Anterior cingulate cortex (tissue), 58 donors: ENCODE data around the gene TOMT.
A peak's percentile ranks its signal among the peaks of the same experiment; 100 is the strongest.

ENCODE experiments used
- DNase-seq, 58 donors: peaks; one replicate each; lab custom pipeline; 2025; lab: John Stamatoyannopoulos, UW

Gene TOMT

DNA sequence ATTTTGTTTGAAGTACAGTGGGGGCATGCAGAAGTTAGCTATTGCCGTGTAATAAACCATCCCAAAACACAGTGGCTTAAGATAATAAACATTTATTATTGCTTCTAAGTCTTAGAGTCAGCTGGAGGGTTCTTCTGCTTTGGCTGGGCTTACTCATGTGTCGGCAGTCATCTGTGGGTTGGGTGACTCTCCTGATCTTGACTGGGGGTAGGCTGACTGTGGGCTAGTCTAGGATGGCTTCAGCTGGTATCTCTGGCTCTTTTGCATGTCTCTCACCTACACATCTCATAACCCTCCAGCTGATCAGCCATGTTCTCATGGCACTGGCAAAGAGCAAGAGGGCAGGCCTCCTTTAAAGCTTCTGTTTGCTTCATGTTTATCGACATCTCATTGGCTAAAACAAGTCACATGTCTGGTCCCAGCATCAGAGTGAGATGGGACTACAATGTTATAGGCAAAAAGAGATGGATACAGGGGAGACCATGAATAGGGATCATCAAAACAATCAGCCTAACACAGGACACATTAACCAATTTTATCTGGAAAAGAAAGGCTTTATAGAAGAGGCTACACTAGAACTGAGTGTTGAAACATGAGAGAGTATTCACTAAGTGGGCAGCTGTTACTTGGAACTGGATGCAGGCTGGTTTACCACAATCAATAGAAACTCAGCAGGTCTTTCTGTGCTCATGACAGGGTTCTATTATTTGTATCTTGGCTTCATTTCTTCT lies 19.9 kb upstream of the TOMT start:
- peak in 21 of 58 donors; percentile 9 to 87 (median 38) for DNase-seq

DNA sequence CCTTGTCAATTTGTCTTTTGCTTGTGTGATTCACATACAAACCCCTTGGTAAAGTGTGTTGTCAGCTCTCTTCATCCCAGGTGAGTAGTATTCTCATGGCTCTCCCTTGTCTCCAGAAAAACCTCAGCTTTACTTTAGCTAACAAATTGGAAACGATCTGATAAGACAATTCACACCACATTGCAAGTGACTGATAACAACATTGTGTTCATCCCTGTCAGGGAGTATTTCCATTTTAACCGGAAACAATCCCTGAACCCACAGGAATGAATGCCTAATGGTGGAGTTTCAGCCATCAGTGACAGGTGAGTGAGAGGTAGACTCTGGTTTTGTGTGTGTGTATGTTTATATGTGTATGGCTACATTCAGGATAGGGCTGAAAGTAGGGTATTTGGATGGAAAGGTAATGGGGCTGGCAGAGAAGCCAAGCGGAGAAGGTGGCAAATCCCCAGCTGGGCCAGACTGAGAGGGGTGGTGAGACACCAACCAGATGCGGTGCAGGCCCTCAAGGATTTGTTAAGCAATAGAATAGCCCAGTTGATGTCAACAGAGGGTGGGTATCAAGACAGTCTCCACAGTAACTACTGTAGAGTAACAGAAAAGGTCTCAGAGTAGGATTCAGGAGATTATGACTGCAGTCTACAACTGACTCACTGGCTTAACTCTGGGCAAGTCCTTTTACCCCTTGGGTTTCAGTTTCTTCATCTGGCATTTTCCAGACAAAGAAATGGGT lies 17.5 kb upstream of the TOMT start:
- no peak for DNase-seq

DNA sequence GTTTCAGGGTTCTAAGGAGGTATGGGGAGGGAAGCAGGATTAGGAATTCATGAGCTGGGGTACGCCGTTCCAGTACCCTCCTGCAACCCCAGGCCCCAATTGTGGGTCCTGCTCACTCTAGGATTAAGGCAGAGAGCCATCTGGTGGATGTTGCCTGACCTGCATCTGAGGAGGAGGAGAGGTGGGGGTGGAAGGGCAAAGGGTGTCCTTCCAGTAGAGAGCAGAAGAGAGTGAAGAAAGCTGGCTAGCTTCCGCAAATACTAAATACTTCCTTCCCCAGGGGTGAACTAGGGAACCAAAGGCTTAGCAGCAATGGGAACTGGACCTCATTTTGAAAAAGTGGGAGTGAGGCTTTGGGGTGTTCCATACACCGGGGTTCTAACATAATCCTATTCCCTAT lies 14.4 kb upstream of the TOMT start:
- peak in 48 of 58 donors; percentile 12 to 74 (median 54) for DNase-seq

DNA sequence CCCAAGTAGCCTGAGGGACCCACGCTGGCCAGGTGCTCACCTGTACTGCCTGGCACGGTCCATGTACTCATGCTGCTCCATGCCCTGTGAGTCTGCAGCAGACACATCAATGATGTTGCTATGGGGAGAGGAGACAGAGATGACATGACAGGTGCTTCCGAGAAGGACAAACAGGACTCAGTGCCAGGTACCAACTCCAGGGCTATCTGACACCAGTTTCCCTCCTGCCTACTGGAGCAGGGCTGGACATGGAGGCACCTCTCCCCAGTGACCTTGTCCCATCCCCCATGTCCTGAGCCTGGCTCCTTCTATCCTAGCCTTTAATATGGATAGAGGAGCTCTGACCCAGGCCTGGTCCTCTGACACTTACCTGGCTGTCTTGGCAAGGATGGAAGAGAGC lies 7.0 kb upstream of the TOMT start:
- no peak for DNase-seq

DNA sequence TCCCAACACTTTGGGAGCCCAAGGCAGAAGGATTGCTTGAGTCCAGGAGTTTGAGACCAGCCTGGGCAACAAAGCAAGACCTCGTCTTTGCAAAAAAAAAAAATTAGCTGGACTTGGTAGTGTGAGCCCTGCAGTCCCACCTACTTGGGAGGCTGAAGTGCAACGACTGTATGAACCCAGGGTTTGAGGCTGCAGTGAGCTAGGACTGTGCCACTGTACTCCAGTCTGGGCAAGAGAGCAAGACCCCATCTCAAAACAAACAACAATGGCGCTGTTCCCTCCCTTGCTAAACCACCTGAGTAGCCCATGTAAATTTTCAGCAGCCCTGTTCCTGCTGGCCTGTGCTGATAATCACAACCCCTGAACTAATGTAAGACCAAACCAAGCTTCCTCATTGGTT lies 5.7 kb upstream of the TOMT start:
- no peak for DNase-seq

DNA sequence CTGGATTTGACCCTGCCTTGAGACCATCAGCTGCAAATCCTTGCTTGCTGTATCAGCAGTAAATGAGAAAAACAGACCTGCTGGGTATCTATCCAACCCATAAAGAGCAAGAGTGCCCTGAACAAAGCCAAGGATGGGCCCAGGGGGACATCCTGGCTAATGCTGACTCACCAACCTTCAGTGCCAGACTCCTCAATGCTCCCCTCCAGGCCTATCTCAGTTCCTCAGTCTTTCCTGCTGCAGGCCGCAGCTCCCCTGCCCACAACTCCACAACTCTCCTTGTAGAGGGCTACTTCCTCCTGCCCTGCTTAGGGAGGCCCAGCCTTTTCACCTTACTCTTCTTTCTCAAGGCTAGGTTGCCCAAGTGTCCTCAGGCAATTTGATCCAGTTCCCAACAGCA lies 5.3 kb upstream of the TOMT start:
- DNase-seq = no peak

DNA sequence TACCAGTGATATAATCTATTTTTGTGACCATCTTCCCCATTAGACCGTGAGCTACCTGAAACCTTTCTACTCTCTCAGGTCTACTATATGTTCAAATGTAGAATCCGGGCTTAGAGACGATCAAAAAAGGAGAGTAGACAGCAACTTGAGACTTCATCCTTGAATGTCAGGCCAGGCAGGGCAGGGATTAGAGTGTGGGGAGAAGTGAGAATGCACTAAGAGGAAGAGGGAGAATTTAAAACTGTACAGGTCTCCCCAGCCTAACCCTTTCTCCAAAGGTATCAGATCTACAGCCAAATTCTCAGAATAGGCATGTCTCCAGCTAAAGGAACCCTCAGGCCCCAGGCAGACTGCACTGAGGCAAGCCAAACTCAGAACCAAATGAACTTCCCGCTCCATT lies 3.6 kb upstream of the TOMT start:
- no peak for DNase-seq

DNA sequence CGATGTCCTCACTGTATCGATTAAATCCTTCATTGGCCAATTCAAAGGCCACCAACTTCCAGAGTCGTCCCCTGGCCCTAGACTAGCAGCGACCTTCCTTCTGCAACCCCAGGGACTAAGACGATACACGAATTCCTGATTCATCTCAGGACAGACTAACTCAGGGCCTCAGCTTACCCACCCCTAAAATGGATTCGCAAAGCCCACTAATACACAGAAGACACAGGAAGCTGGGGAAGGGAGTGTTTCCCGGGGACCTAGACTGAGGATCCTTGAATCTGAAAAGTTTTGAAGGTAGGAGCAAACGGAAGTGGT lies 3.1 kb upstream of the TOMT start:
- no peak for DNase-seq

DNA sequence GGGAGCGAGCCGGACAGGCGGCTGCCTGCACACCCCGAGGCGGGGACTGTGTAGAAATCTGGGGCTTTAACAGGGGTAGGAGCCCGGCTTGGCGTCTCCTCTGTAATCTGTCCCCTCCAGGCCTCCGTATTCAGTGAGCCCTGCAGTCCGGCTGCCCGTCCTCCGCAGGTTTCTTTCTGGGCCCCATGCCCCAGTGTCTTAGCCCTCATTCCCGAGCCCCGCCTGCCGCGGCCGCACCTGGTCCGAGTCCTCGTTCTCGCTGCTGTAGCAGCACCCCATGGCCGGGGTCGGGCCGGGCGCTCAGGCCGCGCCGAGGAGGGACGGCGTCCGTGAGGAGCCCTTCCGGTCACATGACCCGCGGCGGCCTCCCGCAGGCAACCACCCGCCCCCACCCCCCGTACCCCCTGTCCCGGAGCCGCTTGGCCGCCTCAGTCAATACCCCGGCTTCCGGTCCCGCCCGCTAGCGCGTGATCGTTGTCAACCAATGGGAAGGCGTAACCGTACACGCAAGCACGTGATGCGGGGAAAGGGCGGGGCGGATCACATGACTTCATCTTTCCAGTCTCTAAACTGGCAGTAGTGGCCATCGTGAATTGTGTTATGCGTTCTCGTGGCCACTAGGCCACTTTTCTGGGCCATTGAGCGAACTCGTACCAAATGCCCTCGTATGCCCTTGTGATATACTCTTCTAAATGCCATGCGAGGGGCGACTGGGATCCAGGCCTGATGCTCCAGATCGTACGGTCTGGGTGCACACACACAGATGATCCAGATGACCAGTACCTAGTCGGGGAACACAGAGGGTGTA lies 2.6 kb upstream of the TOMT start, which contains the start of gene LAMTOR1:
Gene LAMTOR1, minus strand, starts transcription at position 352 of the 808 bp plus-strand sequence. Its CDS starts 73 bp downstream, at position 279.
- peak; percentile 90 to 100 (median 98) for DNase-seq

DNA sequence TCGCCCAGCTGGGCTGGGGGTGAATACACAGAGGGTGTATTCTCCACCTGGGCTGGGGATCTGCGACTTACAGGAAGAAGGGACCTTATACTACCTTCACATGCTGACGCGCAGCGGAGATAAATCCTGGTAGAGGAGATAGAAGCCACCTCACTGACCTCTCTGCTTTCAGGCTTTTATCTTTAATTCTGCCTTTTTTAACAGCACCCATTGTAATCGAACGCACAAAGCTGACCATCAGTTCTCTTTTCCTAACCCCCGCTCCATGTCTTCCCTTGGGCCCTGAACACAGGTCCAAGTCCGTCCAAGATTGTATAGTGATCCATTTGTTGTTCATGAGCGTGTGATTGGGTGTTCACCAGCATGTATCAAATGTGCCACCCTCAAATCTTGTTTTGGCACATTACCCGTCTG lies 2.0 kb upstream of the TOMT start:
- no peak for DNase-seq

DNA sequence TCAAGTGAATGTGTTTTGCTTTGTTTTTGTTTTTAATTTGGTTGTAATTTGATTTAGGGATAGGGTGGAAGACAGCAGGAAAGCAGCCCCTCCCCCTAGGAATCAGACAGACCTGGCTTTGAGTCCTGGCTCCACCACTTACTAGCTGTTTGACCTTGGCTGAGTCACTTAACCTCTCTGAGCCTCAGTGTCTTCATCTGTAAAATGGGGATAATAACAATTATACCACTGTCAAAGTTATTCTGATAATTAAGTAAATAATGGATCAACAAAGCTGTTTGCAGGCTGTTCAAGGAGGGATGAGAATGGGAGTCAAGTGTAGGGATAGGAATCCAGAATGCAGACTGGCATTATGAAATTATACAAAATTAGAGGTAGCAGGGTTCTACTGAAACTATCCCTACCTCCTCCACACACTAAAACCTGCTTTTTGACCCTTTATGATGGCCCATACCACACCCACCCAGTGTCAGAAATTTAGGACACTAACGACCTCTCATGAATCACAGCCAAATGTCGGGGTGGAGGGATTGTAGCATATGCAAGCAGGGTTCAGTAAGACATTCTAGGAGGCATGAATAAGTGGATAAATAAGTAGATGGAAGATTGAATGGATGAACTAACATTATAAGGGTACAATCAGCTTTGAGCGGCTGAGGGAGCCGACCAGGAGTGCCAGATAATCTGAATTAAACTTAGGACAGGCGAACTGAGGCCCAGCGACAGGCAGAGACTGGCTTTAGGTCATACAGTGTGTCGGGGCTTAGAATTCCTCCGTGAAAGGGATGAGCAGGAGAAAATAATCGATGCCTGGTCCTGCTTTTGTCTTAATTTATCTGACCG lies 5.8 kb downstream of the TOMT start:
- DNase-seq = no peak

DNA sequence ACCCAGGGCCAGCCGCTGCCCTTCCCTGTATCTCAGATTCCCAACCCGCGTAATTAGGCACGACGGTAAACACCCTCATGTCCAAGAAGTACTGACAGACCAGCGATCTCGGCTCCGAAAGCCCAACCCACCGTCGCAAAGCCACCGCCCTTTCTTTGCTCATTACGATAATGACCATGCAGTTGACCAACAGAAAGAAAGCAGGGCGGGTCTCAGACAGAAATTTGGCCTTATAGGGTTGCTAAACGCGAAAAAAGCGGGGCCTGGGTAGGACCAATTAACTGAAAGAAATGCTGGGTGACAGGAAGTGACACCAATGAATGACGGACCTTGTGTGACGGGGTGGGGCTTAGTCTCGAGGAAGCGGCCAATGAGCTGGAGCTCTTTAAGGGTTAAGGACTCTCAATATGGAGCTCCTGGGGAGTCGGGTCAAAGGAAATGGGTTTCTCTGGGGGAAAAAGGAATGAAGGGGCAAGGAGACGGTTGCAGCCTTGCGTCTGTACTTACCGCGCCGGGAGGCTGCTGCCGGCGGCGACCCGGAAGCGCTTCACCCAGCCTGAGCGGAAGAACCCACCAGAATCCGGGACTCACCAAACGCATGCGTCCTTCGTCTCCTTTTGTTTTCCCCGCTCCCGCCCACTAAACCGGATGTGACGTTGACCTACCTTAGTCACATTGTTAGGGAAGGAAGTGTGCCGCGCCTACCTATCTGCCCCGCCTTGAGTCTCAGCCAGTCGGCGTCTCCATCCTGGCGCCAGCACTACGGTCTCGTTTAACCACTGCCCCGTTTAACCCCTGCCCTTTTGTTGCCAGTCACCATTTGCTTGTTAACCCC lies 6.6 kb downstream of the TOMT start, which contains the start of gene ANAPC15:
Gene ANAPC15, minus strand, starts transcription at position 553 of the 835 bp plus-strand sequence. CDS start 1,419 bp downstream, outside the sequence.
- DNase-seq = peak; percentile 80 to 100 (median 97)

DNA sequence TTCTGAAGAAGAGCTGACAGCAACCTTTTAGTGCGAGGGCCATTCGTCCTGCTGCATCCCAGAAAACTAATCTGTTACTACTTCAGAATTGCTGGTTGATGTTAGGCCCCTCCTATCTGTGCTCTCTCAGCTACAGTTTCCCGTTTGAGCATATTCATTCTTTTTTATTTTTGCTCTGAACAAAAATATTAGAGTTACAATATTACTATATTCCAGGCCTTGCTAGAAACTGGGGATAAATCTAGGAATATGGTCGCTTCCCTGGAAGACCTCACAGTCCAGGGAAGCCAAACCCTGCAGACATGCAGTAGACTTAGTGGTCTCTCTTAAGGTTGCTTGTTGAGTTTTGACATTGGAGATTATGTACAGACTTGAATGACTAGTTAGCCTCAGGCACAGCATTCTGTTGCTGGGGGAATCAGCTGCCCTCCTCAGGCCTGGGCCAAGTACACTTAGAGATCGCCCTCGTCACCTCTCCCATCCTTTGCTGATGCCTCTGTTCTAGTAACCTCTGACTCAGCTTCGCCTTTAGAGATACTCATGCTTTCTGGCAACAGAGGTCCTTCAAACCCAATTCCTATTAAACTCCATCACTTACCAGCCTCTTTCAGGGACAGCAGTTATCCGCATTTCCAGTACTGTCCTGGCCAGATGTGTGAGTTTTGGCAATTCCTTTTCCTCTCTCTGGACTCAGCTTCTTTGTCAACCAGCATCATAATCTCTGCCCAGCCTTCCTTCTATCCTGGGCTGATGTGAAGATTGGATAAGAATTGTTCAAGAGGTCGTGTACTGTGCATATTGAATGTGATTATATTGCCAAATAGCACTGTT lies 7.5 kb downstream of the TOMT start:
- DNase-seq = no peak

DNA sequence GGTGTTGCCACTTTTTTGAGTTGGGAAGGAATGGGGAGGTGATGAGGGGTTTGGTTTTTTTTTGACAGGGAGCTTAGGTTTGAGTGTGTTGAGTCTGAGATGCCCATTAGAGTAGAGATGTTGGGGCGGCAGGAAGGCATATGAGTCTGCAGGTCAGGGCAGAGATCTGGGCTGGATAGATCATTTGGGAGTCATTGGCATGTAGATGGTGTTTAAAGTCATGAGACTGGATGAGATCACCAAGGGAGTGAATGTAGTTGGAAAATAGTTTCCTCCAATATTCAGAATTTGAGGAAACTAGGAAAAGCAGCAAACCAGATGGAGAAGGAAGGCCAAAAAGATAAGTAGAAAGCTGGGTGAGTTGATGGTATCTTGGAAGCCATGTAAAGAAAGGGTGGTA lies 8.8 kb downstream of the TOMT start:
- DNase-seq = no peak

DNA sequence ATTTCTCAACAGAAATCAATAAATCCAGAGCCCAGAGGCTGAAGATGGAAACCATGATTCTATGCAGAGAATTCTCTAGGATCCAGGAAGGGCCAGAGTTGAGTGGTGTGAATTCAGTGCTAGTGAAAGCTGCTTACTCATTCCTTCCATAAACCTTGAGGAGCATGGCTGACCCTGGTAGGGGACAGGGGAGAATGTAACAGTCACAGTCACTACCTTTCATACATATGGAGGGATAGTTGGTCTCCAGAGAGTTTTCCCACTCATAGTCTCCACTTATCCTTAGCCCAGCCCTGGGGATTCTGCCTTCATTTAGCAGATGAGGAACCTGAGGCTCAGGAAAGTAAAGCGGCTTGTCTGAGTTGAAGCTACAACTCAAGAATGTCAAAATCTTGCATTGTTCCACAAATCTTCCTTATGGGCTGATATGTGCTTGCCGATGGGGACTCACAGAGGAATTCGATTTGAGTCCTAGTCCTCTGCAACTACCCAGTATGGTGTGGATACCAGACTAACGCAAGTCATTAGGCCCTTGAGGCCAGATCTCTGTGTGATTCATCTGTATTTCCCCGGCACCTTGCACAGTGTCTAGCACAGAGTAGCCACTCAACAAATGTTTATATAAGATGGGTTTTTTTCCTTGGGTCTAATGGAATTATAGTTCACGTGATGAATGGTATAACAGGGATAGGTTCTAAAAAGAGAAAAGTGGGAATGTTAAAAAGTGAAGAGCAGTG lies 10.5 kb downstream of the TOMT start:
- no peak for DNase-seq

DNA sequence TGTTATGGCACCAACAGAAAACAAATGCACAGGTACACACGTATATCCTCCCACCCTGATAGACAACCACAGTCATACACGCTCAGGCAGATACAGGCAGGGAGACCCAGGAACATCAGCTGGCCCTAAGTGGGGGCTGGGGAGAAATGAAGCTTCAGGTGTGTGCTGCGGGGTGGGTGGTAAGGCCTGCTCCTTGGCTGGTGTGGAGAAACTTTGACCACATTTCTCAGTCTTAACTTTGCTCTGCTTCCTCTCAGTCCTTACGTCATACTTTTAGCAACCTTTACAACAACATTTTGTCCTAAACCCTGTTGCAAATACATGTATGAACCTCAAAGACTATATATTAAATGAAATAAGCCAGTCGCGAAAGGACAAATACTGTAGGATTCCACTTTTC lies 13.5 kb downstream of the TOMT start:
- no peak for DNase-seq

DNA sequence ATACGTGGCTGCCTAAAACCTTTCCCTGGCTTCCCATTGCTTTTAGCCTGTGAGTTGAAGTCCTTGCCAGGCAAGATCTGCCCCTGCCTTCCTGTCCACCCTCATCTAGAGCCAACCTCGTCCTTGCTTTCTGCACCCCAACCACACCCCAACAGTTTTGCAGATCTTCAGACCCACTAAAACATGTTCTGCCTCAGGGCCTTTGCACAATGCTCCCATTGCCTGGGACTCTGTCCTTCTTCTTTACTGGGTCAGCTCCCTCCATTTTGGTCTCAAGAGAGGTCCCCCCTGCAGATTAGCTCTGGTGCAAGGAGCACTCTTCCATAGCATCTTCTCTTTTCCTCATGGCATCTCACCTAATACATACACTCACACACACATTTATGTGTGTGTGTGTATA lies 15.2 kb downstream of the TOMT start:
- DNase-seq = no peak

DNA sequence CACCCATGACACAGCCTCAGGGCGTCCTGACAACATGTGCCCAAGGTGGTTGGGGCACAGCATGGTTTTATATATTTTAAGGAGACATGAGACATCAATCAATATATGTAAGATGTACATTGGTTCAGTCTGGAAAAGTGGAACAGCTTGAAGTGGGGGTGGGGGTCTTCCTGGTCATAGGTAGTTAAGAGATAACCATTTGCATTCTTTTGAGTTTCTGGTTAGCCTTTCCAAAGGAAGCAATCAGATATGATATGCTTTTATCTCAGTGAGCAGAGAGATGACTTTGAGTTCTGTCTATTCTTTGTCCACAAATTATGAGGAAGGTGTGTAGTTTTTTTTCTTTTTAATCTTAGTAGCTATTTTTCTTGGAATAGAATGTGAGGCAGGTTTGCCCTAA lies 16.9 kb downstream of the TOMT start:
- no peak for DNase-seq
